Heart left ventricle (tissue), 16 donors: ENCODE results near the gene RNF145. TPM values are rescaled to one million over a fixed set of nuclear protein-coding genes. Genes with fewer than 3 reads are reported as not detected.

Experiments
- ATAC-seq, 4 donors: fragments of 200-7000 bp; cut with Tn5 transposase; one replicate each; pipeline ENCODE4 v1.9.1; 2020 to 2022; ENCODE audit warnings: moderate library complexity in 4 of 4, mild to moderate bottlenecking in 3 of 4, moderate number of reproducible peaks in 1 of 4
- DNase-seq, 5 donors: peaks; one replicate each; pipeline ENCODE4 v3.0.0-alpha.2; 2020
- H3K27ac ChIP-seq, 12 donors: fragments of 200-600 bp; sonication (generic) in 4 of 12; one replicate each; pipeline versions ENCODE4 v1.5.0 to v1.8.0; 2016 to 2022; ENCODE audit warnings: mild to moderate bottlenecking in 2 of 12
- H3K27me3 ChIP-seq, 9 donors: fragments of 200-600 bp; sonication (generic) in 2 of 9; one replicate each; pipeline versions ENCODE4 v1.5.1 to v1.8.0; 2016 to 2022; ENCODE audit warnings: mild to moderate bottlenecking in 3 of 9
- H3K36me3 ChIP-seq, 9 donors: fragments of 200-600 bp; sonication (generic) in 2 of 9; one replicate each; pipeline versions ENCODE4 v1.5.0 to v1.8.0; 2018 to 2022; ENCODE audit warnings: mild to moderate bottlenecking in 2 of 9
- H3K4me1 ChIP-seq, 12 donors: fragments of 200-600 bp; sonication (generic) in 4 of 12; one replicate each; pipeline versions ENCODE4 v1.5.0 to v1.8.0; 2016 to 2022; ENCODE audit warnings: mild to moderate bottlenecking in 3 of 12
- H3K4me3 ChIP-seq, 12 donors: fragments of 200-600 bp; sonication (generic) in 4 of 12; one replicate each; pipeline versions ENCODE4 v1.5.0 to v1.8.0; 2017 to 2022; ENCODE audit warnings: mild to moderate bottlenecking in 9 of 12, moderate library complexity in 4 of 12
- H3K9me3 ChIP-seq, 12 donors: fragments of 200-600 bp; sonication (generic) in 4 of 12; one replicate each; pipeline versions ENCODE4 v1.5.0 to v1.8.0; 2016 to 2022; ENCODE audit warnings: mild to moderate bottlenecking in 1 of 12
- POLR2A ChIP-seq, 2 donors: fragments of 450-650 bp; IDR thresholded peaks; one replicate each; pipeline ENCODE4 v1.6.1; 2017; ENCODE audit warnings: antibody characterized with exemption in 2 of 2, mild to moderate bottlenecking in 2 of 2, moderate library complexity in 2 of 2
- WGBS, 4 donors: extraction: QIAGEN DNeasy Blood & Tissue Kit in 2 of 4; methylation state at CpG; one replicate each; pipeline versions ENCODE4 v1.1.5 to v1.1.7; 2013 to 2018; 5-methylcytosine and 5-hydroxymethylcytosine counted together
- intact Hi-C, 10 donors: fragments of 100-400 bp; cut with DNase I; formaldehyde crosslinking; loops; one replicate each; pipeline versions ENCODE4 v1.11.1 to v1.14.2; 2022
- polyA plus RNA-seq, 2 donors: library from polyadenylated mRNA; stranded (reverse); fragments of 200-250 nt; gene quantifications; one replicate each; pipeline ENCODE4 v1.2.3, GENCODE V29; 2013
- total RNA-seq, 9 donors: library from RNA; depleted of rRNA in 2 of 9; stranded (reverse); fragments of >200 nt in 2 of 9; fragmentation: NEBNext Ultra II Directional in 3 of 9; extraction: Animal tissue kit (Norgen Biotek cat#: 25700) in 3 of 9; gene quantifications; one replicate each; pipeline versions ENCODE4 v1.1.0 to v1.2.4, GENCODE V29; 2016 to 2023
- TF ChIP-seq, protein P1 (sequence below), 12 donors: fragments of 200-600 bp; sonication (generic) in 4 of 12; IDR thresholded peaks; one replicate each; pipeline versions ENCODE4 v1.5.0 to v1.8.0; 2018 to 2022; ENCODE audit warnings: antibody characterized with exemption in 12 of 12, mild to moderate bottlenecking in 5 of 12
- donor health status: ischemic (EF 13 %, LVEDD 7.1; RV severe dilation, severe dysfunction).
- donor health status: healthy with polysubstance abuse.
- donor health status: DM: no; HTN: yes; CAD: no.
- donor health status: DM: no; HTN: no; CAD: no.
- donor health status: ischemic (EF 25% LVEDD 6.9; RV normal size, moderate dysfunction).
- donor health status: ischemic (EF 25% LVEDD 5.7; RV mildly dilated, moderate dysfunction).
- donor health status: healthy.
- donor health status: DM: yes; HTN: yes; CAD: no.
- donor health status: ischemic (EF 35%, LVEDD 5.7; RV mildly dilated, moderate dysfunction).
- donor health status: nonischemic (EF 11% LVEDD 7.7; RV severe dilation, severe dysfunction).
- donor health status: DM: yes; HTN: yes; CAD: no.
- donor health status: PGD.
- donor health status: ischemic (EF 29% LVEDD 5.4; RV normal size, mild dysfunction).
- donor health status: nonischemic (EF 23%, LVEDD 6.1; RV moderate dilation, normal function).

RNF145 gene
- total and polyA plus RNA-seq, 11 donors = 6.2 to 69.0 (median 25.2) TPM

DNA sequence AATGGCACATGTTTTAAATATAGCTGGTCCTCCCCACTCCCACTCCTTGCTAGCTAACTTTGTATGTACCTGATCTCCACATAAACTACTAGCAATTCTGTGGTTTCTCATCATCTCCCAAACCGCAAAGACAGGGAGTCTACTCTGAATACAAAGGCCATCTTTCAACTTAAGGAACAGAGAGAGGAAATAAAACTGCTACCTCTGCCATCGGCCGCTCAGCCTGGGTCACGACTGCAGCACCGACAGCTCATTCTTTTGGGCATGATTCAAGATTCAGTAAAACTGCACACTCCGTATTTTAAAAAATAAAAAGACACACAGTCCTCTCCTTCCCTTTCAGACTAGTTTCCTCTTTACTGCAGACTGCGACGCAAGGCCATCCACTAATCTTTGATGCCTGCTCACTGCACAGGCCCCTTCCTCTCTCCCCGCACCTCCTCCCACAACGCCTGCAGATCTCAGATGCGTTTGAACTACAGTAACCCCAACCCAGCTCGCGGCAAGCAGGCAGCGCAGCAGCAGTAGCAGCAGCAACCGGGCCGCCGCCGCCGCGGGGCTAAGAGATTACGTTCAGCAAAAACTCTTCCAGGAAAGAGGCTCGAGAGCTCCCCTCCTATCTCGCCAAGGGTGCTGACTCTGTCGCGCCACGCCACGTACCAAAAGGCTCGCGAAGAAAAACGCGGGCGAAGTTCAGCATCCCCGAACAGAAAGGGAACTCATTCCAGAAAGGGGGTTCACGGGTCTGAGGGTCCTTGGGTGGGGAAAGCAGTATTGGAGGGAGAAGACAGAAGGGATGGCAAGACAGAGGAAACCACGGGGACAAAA is 1.5 kb downstream of the RNF145 start:
- Histone ChIP-seq H3K27me3 (no peaks in the 10 kb centered on the region), H3K4me3 (peak overlapping the region; percentile 62 to 99 (median 90)), H3K4me1 (peaks cover 8 to 66% (median 41%) of the 10 kb centered on the region in 12 donors), H3K36me3 (peaks cover 0 to 5% (median 0%) of the 10 kb centered on the region in 9 donors), H3K27ac (peak overlapping the region; percentile 82 to 99 (median 94)), H3K9me3 (no peaks in the 10 kb centered on the region)
- TF ChIP-seq, protein P1, sequence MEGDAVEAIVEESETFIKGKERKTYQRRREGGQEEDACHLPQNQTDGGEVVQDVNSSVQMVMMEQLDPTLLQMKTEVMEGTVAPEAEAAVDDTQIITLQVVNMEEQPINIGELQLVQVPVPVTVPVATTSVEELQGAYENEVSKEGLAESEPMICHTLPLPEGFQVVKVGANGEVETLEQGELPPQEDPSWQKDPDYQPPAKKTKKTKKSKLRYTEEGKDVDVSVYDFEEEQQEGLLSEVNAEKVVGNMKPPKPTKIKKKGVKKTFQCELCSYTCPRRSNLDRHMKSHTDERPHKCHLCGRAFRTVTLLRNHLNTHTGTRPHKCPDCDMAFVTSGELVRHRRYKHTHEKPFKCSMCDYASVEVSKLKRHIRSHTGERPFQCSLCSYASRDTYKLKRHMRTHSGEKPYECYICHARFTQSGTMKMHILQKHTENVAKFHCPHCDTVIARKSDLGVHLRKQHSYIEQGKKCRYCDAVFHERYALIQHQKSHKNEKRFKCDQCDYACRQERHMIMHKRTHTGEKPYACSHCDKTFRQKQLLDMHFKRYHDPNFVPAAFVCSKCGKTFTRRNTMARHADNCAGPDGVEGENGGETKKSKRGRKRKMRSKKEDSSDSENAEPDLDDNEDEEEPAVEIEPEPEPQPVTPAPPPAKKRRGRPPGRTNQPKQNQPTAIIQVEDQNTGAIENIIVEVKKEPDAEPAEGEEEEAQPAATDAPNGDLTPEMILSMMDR (IDR thresholded peaks at IDR 0.05) = no peak
- peak in 1 of 2 donors; percentile 30 for TF ChIP-seq POLR2A (IDR thresholded peaks at IDR 0.05)
- DNase-seq (peak; percentile 82 to 92 (median 87)), ATAC-seq (peak; percentile 79 to 91 (median 82))
- WGBS, 4 donors = 0 to 1% (median 0%) methylated on average over 35 of the region's 35 CpGs
- intact Hi-C loops = loop anchor here in 6 of 10 donors (2.0 to 5.0 kb wide), 5 partner anchors 27 to 55 kb away; partner anchors contain the start of gene UBLCP1 (in 3 of the 6)

GRCh38 chr5:159207222-159207685 is 2.1 kb downstream of the RNF145 start:
- intact Hi-C loops = loop anchor here in 6 of 10 donors (5.0 kb wide), 3 partner anchors 35 to 55 kb away; partner anchors contain the start of gene UBLCP1 (in 1 of the 6)
- Histone ChIP-seq H3K27me3 (no peaks in the 10 kb centered on the region), H3K9me3 (no peaks in the 10 kb centered on the region), H3K4me1 (peaks cover 8 to 72% (median 44%) of the 10 kb centered on the region in 12 donors), H3K27ac (peak overlapping the region; percentile 82 to 99 (median 94)), H3K4me3 (peak overlapping the region; percentile 62 to 99 (median 90)), H3K36me3 (peaks cover 0 to 9% (median 1%) of the 10 kb centered on the region in 9 donors)
- WGBS, 4 donors = 5 to 10% (median 9%) methylated on average over 5 of the region's 5 CpGs
- DNase-seq (no peak), ATAC-seq (no peak)
- TF ChIP-seq, protein P1 (IDR thresholded peaks at IDR 0.05) = no peak
- TF ChIP-seq POLR2A (IDR thresholded peaks at IDR 0.05) = no peak

DNA sequence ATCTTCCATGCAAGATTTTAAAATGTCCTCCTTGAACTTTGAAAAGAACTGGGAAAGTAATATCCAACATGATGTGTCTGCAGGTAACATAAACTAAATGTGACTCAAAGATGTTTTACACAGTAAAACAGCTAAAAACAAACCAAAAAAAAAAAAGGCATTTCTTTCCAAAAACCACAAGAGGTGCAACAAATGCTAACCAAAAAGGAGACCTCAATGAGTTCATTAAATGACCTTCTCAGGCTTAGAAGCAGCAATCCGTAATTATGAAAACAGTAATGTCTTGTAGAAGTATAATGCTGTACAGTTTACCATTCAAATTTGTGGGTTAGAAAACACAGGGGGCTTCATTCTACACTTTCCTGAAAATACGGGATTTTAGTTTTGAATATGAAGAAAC is 2.5 kb downstream of the RNF145 start:
- TF ChIP-seq, protein P1 (IDR thresholded peaks at IDR 0.05) = no peak
- no peak for TF ChIP-seq POLR2A (IDR thresholded peaks at IDR 0.05)
- Histone ChIP-seq H3K9me3 (no peaks in the 10 kb centered on the region), H3K4me3 (peak overlapping the region in 10 of 12 donors; percentile 82 to 99 (median 92)), H3K27me3 (no peaks in the 10 kb centered on the region), H3K4me1 (peaks cover 8 to 72% (median 44%) of the 10 kb centered on the region in 12 donors), H3K36me3 (peaks cover 0 to 12% (median 4%) of the 10 kb centered on the region in 9 donors), H3K27ac (peak overlapping the region; percentile 82 to 99 (median 94))
- DNase-seq (no peak), ATAC-seq (no peak)
- intact Hi-C loops = loop anchor here in 6 of 10 donors (5.0 kb wide), 3 partner anchors 35 to 55 kb away; partner anchors contain the start of gene UBLCP1 (in 1 of the 6)
- WGBS, 4 donors = 26 to 37% (median 31%) methylated on average over 2 of the region's 2 CpGs

DNA sequence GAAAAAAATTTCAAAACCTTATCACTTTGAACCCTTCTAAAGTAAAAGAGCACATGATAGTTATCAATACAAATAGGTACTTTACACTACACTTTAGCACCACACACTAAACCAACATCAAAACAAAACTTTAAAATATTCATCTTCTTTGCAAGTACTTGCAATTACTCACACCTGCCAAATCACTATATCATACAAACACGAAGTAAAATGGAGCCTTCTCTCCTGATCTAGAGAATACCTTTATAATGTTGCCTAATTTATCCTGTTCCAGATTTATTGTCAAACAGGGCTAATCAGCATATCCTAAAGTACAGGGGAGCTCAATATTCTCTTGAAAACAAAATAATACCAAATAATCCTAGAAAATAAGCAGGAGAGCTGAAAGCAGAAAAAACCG is 3.0 kb downstream of the RNF145 start:
- DNase-seq = no peak
- TF ChIP-seq, protein P1 (IDR thresholded peaks at IDR 0.05) = no peak
- no peak for TF ChIP-seq POLR2A (IDR thresholded peaks at IDR 0.05)
- Histone ChIP-seq H3K9me3 (no peaks in the 10 kb centered on the region), H3K4me1 (peaks cover 8 to 71% (median 44%) of the 10 kb centered on the region in 12 donors), H3K36me3 (peaks cover 0 to 16% (median 8%) of the 10 kb centered on the region in 9 donors), H3K27me3 (no peaks in the 10 kb centered on the region), H3K27ac (peak overlapping the region; percentile 82 to 99 (median 94)), H3K4me3 (peak overlapping the region in 10 of 12 donors; percentile 82 to 99 (median 92))
- intact Hi-C loops = loop anchor here in 6 of 10 donors (5.0 kb wide), 3 partner anchors 34 to 56 kb away; partner anchors contain the start of gene UBLCP1 (in 1 of the 6)
- WGBS, 4 donors = 29 to 38% (median 32%) methylated on average over 2 of the region's 2 CpGs
- no peak for ATAC-seq
